ENCODE measurements around the gene CX3CR1. TPM values are rescaled to one million over a fixed set of nuclear protein-coding genes. Genes with fewer than 3 reads are reported as not detected.

Gene CX3CR1
- total and polyA plus RNA-seq, 10 of the 15 experiments (the other 5 are each of a cell fraction or from before 2014, with no cell fraction given) = 0.05 to 0.53 (median 0.15) TPM

GRCh38 chr3:39329493-39329892, 49.7 kb upstream of the CX3CR1 start, which contains the start of gene CCR8:
Gene CCR8, plus strand, starts transcription at chr3:39329709. Its CDS starts 2,623 bp downstream, at chr3:39332332.
- TF ChIP-seq SMARCA5 (IDR thresholded peaks at IDR 0.05) = peak; percentile 31; the same call in 1 of the 2 replicates
- TF ChIP-seq CBX5 (IDR thresholded peaks at IDR 0.05; ENCODE audit: low read depth) = no peak
- SMC1A ChIA-PET (ENCODE audit: uncharacterized antibody, unreplicated experiment) = interaction anchor here (1.1 to 5.4 kb wide), 3 partner anchors 17 to 47 kb away, joined by 3 to 34 read pairs (median 3); no protein-coding TSS in a partner anchor
- no peaks in the 10 kb centered on the region for H3K79me2 ChIP-seq (ENCODE audit: control insufficient read depth, insufficient read depth, low read length)
- ATAC-seq (peak; percentile 45), FAIRE-seq (no peak), DNase-seq (ENCODE audit: low read depth, low spot score) (no peak)
- H2AFZ ChIP-seq (ENCODE audit: control insufficient read depth, low read depth, low read length) = peak within 1 kb of the TSS; percentile 22
- RAD21 ChIA-PET (ENCODE audit: unreplicated experiment) = interaction anchor here (0.5 to 2.9 kb wide), 3 partner anchors 34 to 48 kb away, joined by 3 to 15 read pairs (median 4); no protein-coding TSS in a partner anchor
- no peak within 1 kb of the TSS for H3K4me3 ChIP-seq
- no peaks in the 10 kb centered on the region for H4K20me1 ChIP-seq (ENCODE audit: control insufficient read depth, insufficient read depth)
- CTCF ChIA-PET = interaction anchor here (0.9 to 3.1 kb wide), 3 partner anchors 17 to 37 kb away, joined by 3 to 15 read pairs (median 4); no protein-coding TSS in a partner anchor
- peak within 1 kb of the TSS; percentile 35; the same call in 1 of the 2 replicates for H3K4me2 ChIP-seq (ENCODE audit: control insufficient read depth, insufficient read depth)
- in situ Hi-C loops (cut with MboI) = no loop called here
- 87% methylated on average over 1 of the region's 1 CpG for WGBS (ENCODE audit: insufficient coverage, insufficient replicate concordance, low lambda C conversion rate, missing lambda C conversion rate)
- H3K27ac ChIP-seq (ENCODE audit: control insufficient read depth, insufficient read depth) = peak within 1 kb of the TSS; percentile 84
- intact Hi-C loops (cut with micrococcal nuclease; ENCODE audit: unreplicated experiment) = loop anchor here (2.0 kb wide), 1 partner anchor 49 kb away; no protein-coding TSS in a partner anchor
- BruUV-seq (replicated peaks) = no TSS peak
- POLR2A ChIA-PET = interaction anchor here (0.6 to 2.0 kb wide), 3 partner anchors 34 to 48 kb away, joined by 3 to 6 read pairs (median 3); no protein-coding TSS in a partner anchor
- H3K9me3 ChIP-seq (replicated peaks; ENCODE audit: control insufficient read depth, insufficient read depth, low read length) = no peaks in the 10 kb centered on the region
- H3K27me3 ChIP-seq (replicated peaks in 1 of 2; ENCODE audit: control insufficient read depth in 2 of 2, insufficient read depth in 2 of 2, low read length in 1 of 2) = no peaks in the 10 kb centered on the region
- H3K9ac ChIP-seq (ENCODE audit: control insufficient read depth, insufficient read depth, low read length) = peak within 1 kb of the TSS; percentile 21; the same call in 1 of the 2 replicates
- no peaks in the 10 kb centered on the region for H3K36me3 ChIP-seq (ENCODE audit: control insufficient read depth in 2 of 2, insufficient read depth in 2 of 2, low read length in 1 of 2)
- H3K4me1 ChIP-seq (ENCODE audit: control insufficient read depth, insufficient read depth, low read length) = peaks cover 23% of the 10 kb centered on the region

GRCh38 chr3:39327746-39328349, 48.0 kb upstream of the CX3CR1 start:
- intact Hi-C loops (cut with micrococcal nuclease; ENCODE audit: unreplicated experiment) = loop anchor here (1.0 to 2.0 kb wide), 2 partner anchors 33 to 51 kb away; no protein-coding TSS in a partner anchor
- peak overlapping the region; percentile 66 for H2AFZ ChIP-seq (ENCODE audit: control insufficient read depth, low read depth, low read length)
- in situ Hi-C loops (cut with MboI) = no loop called here
- CTCF ChIA-PET = interaction anchor here (0.9 to 6.2 kb wide), 4 partner anchors 18 to 50 kb away, joined by 3 to 43 read pairs (median 6); no protein-coding TSS in a partner anchor
- H3K4me2 ChIP-seq (ENCODE audit: control insufficient read depth, insufficient read depth) = peak overlapping the region; percentile 61
- H3K4me1 ChIP-seq (ENCODE audit: control insufficient read depth, insufficient read depth, low read length) = peaks cover 23% of the 10 kb centered on the region
- no peaks in the 10 kb centered on the region for H3K9me3 ChIP-seq (replicated peaks; ENCODE audit: control insufficient read depth, insufficient read depth, low read length)
- WGBS (ENCODE audit: insufficient coverage, insufficient replicate concordance, low lambda C conversion rate, missing lambda C conversion rate) = 2% methylated on average over 4 of the region's 4 CpGs
- no peaks in the 10 kb centered on the region for H3K79me2 ChIP-seq (ENCODE audit: control insufficient read depth, insufficient read depth, low read length)
- ATAC-seq (peak; percentile 87), DNase-seq (ENCODE audit: low read depth, low spot score) (peak; percentile 67), FAIRE-seq (no peak)
- H4K20me1 ChIP-seq (ENCODE audit: control insufficient read depth, insufficient read depth) = no peaks in the 10 kb centered on the region
- peak overlapping the region; percentile 84 for H3K27ac ChIP-seq (ENCODE audit: control insufficient read depth, insufficient read depth)
- H3K4me3 ChIP-seq = no peak overlapping the region
- RAD21 ChIA-PET (ENCODE audit: unreplicated experiment) = interaction anchor here (0.6 to 2.5 kb wide), 7 partner anchors 19 to 80 kb away, joined by 3 to 19 read pairs (median 4); no protein-coding TSS in a partner anchor
- POLR2A ChIA-PET = interaction anchor here (0.9 to 3.4 kb wide), 3 partner anchors 19 to 50 kb away, joined by 3 to 11 read pairs (median 11); no protein-coding TSS in a partner anchor
- BruUV-seq (replicated peaks) = TSS peak; percentile 83
- H3K9ac ChIP-seq (ENCODE audit: control insufficient read depth, insufficient read depth, low read length) = no peak overlapping the region; the same call in 1 of the 2 replicates
- H3K27me3 ChIP-seq (replicated peaks in 1 of 2; ENCODE audit: control insufficient read depth in 2 of 2, insufficient read depth in 2 of 2, low read length in 1 of 2) = no peaks in the 10 kb centered on the region
- SMC1A ChIA-PET (ENCODE audit: uncharacterized antibody, unreplicated experiment) = interaction anchor here (0.7 to 5.4 kb wide), 7 partner anchors 11 to 149 kb away, joined by 3 to 34 read pairs (median 5); no protein-coding TSS in a partner anchor
- no peaks in the 10 kb centered on the region for H3K36me3 ChIP-seq (ENCODE audit: control insufficient read depth in 2 of 2, insufficient read depth in 2 of 2, low read length in 1 of 2)
- TF ChIP-seq ETV6 (conservative IDR thresholded peaks at IDR 0.05 in 1 of 2, IDR thresholded peaks at IDR 0.05 in 1 of 2; ENCODE audit: borderline replicate concordance in 1 of 2, low read depth in 1 of 2) = peak in 1 of 2 experiments; percentile 41; a peak in 1 of 4 replicates
- peak; percentile 38; the same call in 1 of the 2 replicates for TF ChIP-seq MTA2 (IDR thresholded peaks at IDR 0.05; ENCODE audit: low read depth)
- peak; percentile 77 for TF ChIP-seq RELA (IDR thresholded peaks at IDR 0.05; ENCODE audit: borderline replicate concordance, partially characterized antibody)
- TF ChIP-seq IKZF1 (conservative IDR thresholded peaks at IDR 0.05) = peak; percentile 15; the same call in 1 of the 2 replicates
- no peak for TF ChIP-seq STAT3 (IDR thresholded peaks at IDR 0.05; ENCODE audit: low read depth, low read length)
- TF ChIP-seq ZNF592 (IDR thresholded peaks at IDR 0.05) = peak; percentile 93
- TF ChIP-seq NRF1 (conservative IDR thresholded peaks at IDR 0.05; ENCODE audit: low read depth, low read length) = no peak
- 0 out of 2 replicates have a peak, but pooled peaks have one; percentile 31 for TF ChIP-seq ATF7 (IDR thresholded peaks at IDR 0.05; ENCODE audit: low read depth)
